HG03064 (cell line): ENCODE results near the gene ZNFX1.

Source experiments
- ATAC-seq: cut with Tn5 transposase; IDR thresholded peaks from one replicate; pipeline ENCODE4 v1.9.1; 2021; ENCODE audit warnings: low read depth; ENCODE audit not compliant: unreplicated experiment

Gene ZNFX1

DNA sequence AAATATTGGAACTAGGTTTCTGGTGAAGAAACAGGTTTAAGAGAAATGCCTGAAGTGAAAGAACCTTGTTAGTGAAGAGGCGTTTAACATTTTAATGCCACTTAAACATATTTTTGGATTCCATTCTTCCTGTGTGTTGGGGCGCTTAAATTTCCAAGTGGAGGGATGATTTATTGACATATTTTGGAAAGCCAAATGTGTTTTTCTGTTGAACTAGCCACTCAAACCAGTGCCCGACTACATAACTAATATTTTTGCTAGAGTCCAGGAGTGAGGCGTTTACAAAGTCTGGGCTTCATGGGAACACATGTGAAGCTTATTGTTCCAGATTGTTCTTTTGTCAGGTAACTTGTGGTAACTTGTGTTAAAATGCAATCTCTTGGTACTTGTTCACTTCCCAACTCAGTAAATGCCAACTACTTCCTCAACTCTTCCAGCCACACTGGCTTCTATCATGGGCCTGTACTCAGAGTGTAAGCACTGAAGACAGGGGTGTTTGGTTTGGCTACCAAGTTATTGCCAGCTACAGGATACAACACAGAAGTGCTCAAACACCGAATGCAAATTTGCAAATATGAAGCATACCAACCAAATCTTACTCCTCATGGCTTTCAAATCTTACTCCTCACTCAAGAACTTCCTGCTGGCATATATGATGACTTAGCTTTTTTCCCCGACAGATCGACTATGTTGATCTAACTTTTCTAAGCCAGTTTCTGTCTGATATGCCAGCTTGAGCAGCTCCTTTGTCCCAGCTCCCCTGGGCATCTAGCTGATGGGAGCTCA is 2.0 kb upstream of the ZNFX1 start:
- no peak for ATAC-seq

DNA sequence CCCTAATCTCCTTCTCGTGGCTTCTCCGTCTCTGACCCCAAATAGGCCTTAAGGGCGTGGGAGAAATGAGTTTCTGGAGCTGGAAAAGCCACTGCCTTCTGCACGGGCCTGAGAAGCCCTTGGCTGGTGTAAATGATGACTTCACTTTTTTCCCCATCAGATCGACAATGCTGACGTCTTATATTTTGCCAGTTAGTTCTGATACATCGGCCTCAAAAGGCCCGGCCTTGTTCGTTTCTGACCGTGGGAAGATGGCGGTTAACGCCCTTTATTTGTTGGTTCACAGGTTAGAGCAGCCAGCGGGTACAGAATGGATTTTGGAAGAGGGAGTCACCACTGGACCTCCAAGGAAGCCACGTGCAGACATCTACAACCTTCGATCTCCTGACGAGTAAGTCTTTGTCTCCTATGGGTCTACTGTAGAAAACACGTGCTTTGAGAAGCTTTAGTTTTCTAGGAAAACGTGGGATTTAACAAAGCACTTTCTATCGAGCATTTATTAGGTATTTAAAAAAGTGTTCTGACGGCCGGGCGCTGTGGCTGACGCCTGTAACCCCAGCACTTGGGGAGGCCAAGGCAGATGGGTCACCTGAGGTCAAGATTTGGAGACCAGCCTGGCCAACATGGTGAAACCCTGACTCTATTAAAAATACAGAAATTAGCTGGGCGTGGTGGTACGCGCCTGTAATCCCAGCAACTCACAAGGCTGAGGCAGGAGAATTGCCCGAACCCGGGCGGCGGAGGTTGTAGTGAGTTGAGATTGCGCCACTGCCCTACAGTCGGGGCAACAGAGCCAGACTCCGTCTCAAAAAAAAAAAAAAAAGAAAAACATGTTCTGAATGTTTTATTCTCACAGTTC is 1.2 kb upstream of the ZNFX1 start:
- no peak for ATAC-seq

DNA sequence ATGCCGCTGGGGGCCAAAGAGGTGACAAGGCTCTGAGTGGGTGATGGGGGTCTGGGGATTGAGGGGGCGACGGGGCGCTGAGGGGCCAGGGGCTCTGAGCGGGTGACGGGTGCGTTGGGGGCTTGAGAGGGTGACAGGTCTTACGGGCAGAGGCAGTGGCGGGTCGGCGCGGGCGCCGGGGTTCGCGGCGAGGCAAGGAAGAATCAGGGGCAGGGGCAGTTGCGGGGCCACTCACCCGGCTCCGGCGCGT is 146 bp downstream of the ZNFX1 start:
- no peak for ATAC-seq

DNA sequence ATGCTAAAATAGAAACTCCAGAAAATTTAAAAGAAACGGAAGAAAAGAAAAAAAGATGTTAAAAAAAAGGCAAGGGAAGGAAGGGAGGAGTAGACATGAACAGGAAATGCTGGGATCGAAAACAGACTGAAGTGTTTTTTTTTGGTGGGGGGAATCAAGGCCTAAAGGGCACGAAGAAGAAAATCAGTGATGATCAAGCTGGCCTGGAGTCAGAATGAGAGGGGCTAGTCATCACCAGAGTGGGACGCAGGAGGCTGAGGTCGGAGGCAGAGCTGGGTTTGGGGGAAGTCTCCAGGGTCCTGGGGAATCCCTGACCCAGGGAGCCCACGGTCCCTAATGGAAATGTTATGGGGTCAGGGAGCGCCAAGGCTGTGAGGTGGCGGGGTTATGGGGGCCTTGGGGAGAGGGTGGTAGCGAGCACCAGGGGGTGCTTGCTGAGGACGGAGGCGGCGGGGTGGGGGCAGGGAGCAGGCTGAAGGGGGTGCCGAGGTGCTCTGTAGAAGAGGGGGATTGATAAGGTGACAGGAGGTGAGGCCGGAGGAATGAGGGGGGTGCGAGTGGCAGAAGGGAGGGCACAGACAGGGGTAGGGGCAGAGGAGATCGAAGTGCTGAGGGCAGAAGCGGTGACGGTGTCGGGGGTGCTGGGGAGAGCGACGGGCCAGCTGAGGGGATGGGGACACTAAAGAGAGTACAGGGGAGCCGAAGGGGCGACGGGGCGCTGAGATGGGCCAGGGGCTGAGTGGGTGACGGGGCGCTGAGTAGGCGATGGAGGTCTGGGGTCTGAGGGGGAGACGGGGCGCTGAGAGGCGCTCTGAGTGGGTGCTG is 684 bp downstream of the ZNFX1 start:
- no peak for ATAC-seq

GRCh38 chr20:49276161-49276960 is 1.5 kb downstream of the ZNFX1 start:
- ATAC-seq = no peak

DNA sequence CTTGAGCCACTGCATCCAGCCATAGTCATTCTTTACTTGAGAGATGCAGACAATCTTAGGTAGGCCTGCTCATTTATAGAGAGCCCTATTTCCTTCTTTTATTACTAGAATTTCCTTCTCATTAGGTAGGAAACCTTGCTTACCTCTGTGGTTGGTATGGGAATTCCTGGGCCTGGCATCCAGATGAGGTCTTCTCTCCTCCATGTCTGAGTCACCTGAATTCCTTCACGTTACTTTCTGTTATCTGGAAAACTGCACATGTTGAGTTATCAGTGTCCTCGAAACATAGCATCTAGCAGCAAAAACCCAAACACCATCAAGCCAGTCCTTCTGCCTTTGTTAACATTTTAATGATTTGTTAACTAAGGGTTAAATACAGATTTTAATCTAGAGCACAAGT is 2.2 kb downstream of the ZNFX1 start:
- ATAC-seq = no peak

- ATAC-seq = no peak
Measured at GRCh38 chr20:49275216-49275615, 2.6 kb downstream of the ZNFX1 start.

DNA sequence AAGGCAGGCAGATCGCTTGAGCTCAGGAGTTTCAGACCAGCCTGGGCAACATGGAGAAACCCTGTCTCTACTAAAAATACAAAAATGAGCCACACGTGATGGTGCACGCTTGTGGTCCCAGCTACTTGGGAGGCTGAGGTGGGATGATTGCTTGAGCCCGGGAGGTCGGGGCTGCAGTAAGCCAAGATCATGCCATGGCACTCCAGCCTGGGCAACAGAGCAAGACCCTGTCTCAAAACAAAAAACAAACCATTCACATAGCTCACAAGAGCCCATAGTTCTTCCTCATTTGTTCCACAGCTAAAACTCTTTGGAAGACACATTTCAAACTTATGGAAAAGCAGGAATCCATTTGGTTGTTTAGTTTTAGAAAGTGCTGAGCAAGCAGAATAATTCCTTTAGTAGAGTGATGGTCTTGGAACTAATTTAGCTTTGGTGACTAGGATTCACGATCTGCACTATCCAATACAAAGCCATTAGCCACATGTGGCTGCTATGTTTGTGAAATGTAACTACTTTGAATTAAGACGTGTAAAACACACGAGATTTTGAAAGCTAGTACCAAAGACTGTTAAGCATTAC is 4.1 kb downstream of the ZNFX1 start:
- ATAC-seq = no peak

DNA sequence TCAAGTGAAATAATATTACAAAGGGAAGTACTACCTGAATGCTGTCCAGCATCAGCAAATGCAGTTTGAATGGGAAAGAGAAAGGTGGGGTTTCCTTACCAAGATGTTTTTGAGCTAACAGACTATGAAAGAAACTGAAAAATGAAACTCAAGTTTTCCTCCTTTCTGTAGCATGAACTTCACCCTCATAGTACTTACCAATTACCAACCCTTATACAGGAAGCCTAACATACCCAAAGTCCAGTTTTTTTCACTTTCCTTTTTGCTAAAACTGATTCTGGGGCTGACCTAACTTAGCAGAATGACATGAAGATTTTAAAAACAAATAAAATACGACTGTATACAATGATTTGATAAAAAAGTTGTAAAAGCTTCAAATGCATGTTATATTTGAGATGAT is 5.2 kb downstream of the ZNFX1 start:
- ATAC-seq = no peak

GRCh38 chr20:49270736-49271135 is 7.1 kb downstream of the ZNFX1 start:
- ATAC-seq = no peak

GRCh38 chr20:49270177-49270576 is 7.7 kb downstream of the ZNFX1 start:
- no peak for ATAC-seq

DNA sequence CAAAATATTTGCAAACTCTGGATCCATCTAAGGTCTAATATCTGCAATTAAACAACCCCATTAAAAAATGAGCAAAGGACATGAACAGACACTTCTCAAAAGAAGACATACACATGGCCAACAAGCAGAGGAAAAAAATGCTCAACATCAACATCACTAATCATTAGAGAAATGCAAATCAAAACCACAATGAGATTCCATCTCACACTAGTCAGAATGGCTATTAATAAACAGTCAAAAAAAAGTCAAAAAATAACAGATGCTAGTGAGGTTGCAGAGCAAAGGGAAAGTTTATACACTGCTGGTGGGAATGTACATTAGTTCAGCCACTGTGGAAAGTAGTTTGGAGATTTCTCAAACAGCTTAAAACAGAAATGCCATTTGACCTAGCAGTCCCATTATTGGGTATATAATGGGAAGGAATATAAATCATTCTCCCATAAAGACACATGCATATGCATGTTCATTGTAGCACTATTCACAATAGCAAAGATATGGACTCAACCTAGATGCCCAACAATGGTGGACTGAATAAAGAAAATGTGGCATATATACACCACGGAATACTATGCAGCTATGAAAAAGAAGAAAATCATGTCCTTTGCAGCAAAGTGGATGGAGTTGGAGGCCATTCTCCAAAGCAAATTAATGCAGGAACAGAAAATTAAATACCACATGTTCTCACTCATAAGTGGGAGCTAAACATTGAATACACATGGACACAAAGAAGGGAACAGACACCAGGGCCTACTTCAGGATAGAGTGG is 9.1 kb downstream of the ZNFX1 start:
- ATAC-seq = no peak

DNA sequence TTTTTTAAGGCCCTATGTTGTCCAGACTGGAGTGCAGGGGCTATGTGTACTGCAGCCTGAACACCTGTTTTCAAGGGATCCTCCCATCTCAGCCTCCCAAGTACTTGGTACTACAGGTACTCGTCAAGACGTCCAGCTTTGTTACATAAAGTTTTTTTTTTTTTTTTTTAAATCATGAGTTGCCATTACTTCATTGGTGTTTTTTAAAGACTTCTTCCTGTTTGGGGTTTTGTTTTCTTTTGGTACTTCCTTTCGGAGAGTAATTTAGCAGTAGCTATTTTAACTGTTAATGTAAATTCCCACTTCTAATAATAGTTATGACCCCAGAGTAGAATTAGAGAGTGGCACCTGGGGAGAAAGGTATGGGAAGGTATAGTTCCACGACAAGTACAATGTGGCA is 10.5 kb downstream of the ZNFX1 start:
- ATAC-seq = no peak

- ATAC-seq = no peak
Measured at GRCh38 chr20:49262444-49262843, 15.4 kb downstream of the ZNFX1 start.

- ATAC-seq = no peak
Measured at GRCh38 chr20:49261173-49261572, 16.7 kb downstream of the ZNFX1 start.

DNA sequence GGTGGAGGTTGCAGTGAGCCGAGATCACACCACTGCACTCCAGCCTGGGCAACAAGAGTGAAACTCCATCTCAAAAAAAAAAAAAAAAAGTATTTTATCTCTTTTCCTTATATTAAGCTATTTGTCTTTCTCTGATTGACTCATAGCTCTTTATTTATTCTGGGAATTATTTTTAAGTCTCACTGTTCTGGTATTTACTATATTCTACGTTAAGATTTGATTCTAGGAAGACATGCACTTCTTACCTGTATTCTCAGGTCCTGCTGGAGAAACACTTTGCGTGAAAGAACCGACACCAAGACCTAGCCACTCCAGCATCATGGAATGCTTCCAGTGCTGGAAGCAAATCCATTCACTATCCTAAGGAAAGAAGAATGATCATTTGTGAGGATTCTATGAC is 17.6 kb downstream of the ZNFX1 start:
- no peak for ATAC-seq

- ATAC-seq = no peak
Measured at GRCh38 chr20:49259799-49260198, 18.1 kb downstream of the ZNFX1 start.

DNA sequence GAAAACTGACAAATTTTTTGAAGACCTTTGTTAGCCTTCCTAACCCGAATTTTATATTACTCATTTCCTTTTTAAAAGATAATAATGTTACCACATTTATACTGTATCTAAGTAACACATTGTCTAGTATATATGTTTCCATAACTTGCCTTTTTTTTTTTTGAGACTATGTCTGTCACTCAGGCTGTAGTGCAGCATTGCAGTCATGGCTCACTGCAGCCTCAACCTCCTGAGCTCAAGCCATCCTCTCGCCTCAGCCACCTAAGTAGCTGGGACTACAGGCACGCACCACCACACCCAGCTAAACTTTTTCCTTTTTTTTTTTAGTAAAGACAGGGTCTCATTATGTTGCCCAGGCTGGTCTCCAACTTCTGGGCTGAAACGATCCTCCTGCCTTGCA is 18.6 kb downstream of the ZNFX1 start:
- ATAC-seq = no peak

- ATAC-seq = no peak
Measured at GRCh38 chr20:49256261-49256660, 21.6 kb downstream of the ZNFX1 start.
